HK-2 (cell line): ENCODE data around the gene MTMR10.

Source experiments
- DNase-seq: peaks from one replicate; pipeline ENCODE4 v3.0.0-alpha.2; 2018; ENCODE audit not compliant: unreplicated experiment

Gene MTMR10

DNA sequence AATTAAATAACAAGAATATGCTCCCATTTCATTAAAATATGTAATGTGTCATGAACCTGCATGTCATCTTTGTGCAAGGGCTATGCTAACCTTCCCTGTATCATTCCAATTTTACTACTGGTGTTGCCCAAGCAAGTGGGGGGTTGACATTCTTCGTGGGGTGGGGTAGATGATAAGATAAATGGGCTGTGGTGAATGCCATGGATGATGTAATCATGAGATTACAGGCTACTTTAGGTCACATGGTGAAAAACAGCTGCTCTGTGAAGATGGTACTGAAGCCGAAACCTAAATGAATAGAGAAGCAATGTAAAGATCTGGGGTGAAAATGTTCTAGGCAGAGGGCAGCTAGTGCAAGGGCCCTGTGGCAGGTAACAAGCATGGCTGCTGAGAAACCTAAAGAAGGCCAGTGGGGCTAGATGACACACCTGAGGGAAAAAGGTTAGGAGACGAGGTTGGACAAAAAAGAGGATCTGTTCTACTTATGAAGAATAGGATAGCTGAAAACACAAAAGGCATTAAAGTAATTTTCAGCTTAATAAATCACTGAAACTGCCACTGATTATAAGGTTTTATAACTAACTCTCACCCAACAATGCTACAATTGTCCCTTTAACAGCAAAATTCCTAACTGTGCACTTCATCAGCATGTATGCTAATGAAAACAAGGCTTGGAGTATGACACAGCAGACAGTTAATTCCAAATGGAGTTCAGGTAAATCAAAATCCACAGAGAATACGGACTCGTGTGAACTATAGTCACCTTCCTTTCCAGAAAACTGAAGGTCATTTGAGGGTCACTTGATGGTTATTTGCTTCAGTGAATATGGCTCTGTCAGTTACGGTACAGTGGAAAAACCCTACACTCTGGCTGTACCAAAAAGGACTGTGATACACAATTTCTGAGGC, 35.0 kb downstream of the MTMR10 start:
- DNase-seq = no peak

GRCh38 chr15:30954674-30955073, 36.8 kb downstream of the MTMR10 start:
- no peak for DNase-seq

GRCh38 chr15:30953731-30954378, 37.6 kb downstream of the MTMR10 start:
- DNase-seq = peak; percentile 56

DNA sequence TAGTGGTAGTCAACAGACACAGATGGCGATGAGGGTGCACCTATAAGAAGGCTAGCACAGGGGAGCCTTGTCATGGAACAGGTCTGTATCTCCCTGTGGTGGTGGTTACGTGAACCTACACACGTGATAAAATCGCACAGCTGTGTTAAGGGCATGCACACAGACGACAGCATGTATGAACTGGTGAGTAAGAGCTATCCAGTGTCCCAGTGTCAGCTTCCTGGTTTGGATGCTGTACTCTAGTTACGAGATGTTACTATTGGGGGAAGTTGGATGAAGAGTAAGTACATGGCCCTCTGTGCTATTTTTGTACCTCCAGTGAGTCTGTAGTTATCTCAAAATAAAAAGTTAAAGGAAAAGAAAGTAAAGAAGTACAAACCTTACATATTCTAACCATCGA, 38.2 kb downstream of the MTMR10 start:
- no peak for DNase-seq

DNA sequence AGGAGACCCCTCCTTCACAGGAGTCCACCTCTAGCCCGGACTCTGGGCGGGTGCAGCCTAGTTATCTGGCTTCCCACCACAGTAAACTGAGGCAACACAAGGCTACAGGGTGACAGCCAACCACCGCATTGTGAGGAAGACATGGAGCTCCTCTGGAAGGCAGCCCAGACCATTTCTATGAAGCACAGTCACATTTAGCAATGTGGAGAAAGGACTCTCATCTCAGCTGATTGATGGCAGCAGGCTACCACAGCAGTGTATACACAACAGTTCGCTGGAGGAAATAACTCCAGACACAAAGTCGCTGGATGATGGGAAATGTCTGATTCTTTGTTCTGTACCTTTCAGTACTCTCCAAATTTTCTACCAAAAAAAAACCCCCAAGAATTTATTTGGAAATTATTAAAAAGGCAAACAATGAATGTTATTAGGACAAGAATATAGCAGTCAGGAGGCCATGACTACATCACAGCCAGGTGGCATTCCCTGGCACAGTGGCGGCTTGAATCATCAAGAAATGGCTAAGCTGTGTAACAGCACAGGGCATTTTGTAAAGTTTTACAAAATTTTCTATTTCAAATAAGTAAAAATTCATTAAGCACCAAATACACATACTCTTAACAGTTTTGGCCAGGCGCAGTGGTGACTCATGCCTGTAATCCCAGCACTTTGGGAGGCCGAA, 47.6 kb downstream of the MTMR10 start:
- DNase-seq = no peak

GRCh38 chr15:30941520-30941919, 49.9 kb downstream of the MTMR10 start:
- no peak for DNase-seq

DNA sequence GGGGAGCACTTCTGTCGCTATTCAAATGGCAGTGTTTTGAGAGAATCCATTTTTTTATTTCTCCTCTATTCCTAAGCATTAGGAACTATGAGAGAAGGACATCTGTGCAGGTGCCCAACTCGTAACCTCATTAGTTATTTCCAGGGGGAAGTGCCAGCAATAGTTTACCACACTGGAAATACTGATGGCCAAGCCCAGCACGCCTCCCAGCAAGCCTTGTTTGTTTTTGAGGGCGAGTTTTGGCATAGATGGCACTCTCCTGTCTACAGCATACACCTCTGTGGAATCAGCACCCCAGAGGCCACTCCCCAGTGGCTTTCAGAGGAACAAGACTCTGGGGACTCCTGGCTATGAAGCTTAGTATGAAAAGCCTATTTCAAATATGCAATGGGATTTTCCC, 51.1 kb downstream of the MTMR10 start:
- DNase-seq = no peak

DNA sequence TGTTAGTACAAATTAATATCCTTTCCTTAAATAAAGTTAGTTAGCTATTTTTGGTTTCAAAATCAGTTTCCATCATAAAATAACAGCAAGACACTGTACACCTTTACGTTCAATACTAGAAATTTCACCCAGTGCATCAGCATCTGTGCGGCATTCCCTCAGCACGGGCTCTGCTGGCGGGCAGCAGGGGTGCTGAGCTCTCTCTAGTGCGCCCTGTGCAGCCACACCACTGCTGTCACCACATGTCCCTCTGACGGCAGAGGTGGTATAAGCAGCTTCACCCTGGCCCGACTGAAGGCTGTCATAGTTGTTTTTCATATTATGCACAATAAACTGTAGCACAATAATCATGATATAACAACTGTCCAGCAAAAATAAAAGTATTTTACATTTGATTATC, 52.3 kb downstream of the MTMR10 start:
- no peak for DNase-seq

DNA sequence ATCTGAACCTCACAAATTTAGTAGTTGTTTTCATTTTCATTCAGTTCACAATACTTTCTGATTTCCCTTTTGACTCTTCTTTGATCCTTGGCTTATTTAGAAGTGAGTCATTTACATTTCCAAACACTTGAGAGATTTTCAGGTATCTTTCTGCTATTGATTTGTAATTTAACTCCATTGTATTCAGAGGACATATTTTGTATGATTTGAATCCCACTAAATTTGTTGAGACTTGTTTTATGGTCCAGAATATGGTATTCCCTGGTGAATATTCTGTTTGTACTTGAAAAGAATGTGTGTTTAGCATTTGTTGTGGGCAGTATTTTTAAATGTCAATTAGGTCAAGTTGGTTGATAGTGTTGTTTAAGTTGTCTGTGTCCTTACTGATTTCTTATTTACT, 58.1 kb downstream of the MTMR10 start:
- DNase-seq = no peak

DNA sequence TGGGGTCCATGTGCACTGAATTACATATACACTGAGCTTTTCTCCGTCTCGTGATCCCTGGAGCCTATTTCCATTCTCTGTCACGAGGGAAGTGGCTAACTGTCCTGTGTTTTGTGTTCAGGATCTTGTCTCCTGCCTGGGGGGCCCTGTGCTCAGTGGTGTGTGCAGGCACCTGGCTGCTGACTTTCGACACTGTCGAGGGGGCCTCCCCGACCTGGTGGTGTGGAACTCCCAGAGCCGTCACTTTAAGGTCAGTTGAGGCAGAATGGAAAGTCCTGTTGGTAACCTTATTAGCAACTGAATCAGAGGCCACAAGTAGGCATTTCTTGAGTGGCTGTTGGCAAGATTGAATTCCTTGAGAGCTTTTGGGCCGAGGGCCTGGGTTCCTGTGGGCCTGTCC, 61.0 kb downstream of the MTMR10 start:
- no peak for DNase-seq

GRCh38 chr15:30929982-30930381, 61.4 kb downstream of the MTMR10 start:
- DNase-seq = no peak

GRCh38 chr15:30929064-30929669, 62.3 kb downstream of the MTMR10 start:
- DNase-seq = no peak

DNA sequence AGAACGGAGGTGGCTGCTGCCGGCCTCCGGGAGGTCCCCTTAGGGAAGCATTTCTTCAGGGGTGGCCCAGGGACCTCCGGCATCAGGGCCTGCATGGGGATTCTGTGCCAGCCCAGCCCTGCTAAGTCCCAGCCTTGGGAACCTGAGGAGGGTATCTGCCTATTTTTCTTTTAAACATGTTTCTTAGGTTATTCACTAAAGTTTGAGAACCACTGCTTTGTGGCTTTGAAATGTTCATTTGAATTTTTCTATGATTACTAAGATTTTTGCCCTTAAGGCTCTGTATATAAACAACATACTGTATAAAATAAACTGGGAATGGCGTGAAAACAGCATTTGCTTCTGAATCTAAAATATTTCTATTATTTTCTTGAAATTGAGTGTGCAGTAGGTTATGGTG, 63.4 kb downstream of the MTMR10 start:
- DNase-seq = no peak

DNA sequence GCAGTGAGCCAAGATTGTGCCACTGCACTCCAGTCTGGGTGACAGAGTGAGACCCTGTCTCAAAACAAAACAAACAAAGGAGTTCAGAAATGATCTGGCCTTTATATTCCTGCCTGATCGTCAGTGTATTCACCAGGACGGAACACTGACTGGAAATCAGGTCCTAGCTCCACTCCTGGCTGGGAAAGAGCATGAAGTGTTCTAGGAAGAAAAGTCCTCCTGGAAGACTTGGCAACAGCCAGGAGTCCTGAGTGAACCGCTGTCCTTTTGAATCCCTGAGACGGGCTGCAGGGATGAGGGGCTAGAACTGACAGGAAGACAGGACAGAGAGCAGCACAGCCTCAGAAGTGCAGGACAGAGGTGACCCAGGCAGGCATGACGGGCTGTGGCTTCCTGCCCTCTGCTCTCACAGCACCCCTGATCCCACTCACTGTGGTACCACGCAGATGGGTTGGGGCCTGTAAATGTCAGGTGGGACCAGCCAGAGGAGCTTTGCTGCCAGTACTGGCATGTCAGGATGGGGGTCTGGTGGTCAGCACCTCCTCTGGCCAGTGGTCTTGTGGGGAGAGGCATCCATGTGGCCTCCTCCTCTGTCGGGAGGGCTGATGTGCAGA, 64.2 kb downstream of the MTMR10 start:
- DNase-seq = no peak

- DNase-seq = no peak
Observed at GRCh38 chr15:30926161-30926560, 65.3 kb downstream of the MTMR10 start.

GRCh38 chr15:30925686-30926085, 65.7 kb downstream of the MTMR10 start:
- DNase-seq = no peak

DNA sequence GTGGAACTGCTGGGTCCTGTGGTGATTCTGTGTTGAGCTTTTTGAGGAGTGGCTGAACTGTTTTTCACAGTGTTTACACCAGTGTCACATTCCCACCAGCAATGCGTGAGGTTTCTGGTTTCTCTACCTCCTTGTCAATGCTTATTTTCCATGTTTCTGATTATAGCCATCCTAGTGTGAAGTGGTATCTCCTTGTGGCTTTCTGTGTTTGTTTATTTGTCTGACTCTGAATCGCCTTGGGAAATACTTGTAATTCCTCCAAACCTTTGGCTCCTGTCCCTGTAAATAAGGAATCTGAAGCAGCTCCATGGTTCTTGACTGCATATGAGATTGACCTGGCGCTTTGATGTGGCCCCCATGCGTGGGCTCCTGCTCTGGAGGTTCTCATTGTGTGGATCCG, 67.1 kb downstream of the MTMR10 start:
- DNase-seq = no peak

DNA sequence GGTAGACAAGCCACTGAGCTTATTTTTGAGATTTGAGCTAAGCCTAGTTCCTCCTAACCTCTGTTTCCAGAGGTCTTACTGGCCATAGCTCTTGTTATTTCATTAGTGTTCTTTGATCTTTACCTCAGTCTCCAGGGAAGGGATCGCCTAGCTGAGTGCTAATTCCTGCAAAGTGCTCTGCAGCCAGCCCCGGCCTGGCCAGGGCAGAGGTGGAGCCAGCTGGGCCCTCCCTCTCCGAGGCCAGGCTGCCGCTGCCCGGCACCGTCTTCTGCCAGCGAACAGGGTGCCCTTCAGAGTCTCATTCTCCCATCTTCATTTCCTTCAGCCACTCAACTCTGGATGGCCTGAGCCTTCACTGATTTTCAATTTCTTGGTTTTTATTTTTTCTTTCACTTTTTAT, 68.0 kb downstream of the MTMR10 start:
- DNase-seq = no peak

GRCh38 chr15:30922480-30923311, 68.7 kb downstream of the MTMR10 start:
- no peak for DNase-seq

- DNase-seq = peak; percentile 5
Observed at GRCh38 chr15:30921781-30922479, 69.5 kb downstream of the MTMR10 start.
